KOPT-K1 (cell line): ENCODE measurements around the gene CRACR2B.

ENCODE experiments used
- H3K27ac ChIP-seq: fragments of 200-600 bp; sonication (generic); 2 replicates; pipeline ENCODE4 v1.5.1; 2016; ENCODE audit warnings: antibody characterized with exemption, mild to moderate bottlenecking, low read depth, low read length; ENCODE audit not compliant: poor library complexity, severe bottlenecking
- H3K36me3 ChIP-seq: fragments of 200-600 bp; sonication (generic); 2 replicates; pipeline ENCODE4 v1.5.1; 2017; ENCODE audit warnings: antibody characterized with exemption, mild to moderate bottlenecking, low read length, moderate library complexity; ENCODE audit not compliant: insufficient read depth
- H3K9me3 ChIP-seq: fragments of 200-600 bp; sonication (generic); 2 replicates; pipeline ENCODE4 v1.5.1; 2017; ENCODE audit warnings: antibody characterized with exemption, low read length, mild to moderate bottlenecking; ENCODE audit not compliant: insufficient read depth, poor library complexity, severe bottlenecking

The CRACR2B gene

GRCh38 chr11:801097-801780, 26.5 kb upstream of the CRACR2B start:
- Histone ChIP-seq H3K36me3 (peaks cover 40% of the 10 kb centered on the region), H3K27ac (no peak overlapping the region)

GRCh38 chr11:802018-802617, 25.6 kb upstream of the CRACR2B start:
- Histone ChIP-seq H3K36me3 (peaks cover 40% of the 10 kb centered on the region), H3K27ac (no peak overlapping the region), H3K9me3 (no peaks in the 10 kb centered on the region)

More at GRCh38 chr11:801097-801780, 26.5 kb upstream of the CRACR2B start:
- no peaks in the 10 kb centered on the region for H3K9me3 ChIP-seq

DNA sequence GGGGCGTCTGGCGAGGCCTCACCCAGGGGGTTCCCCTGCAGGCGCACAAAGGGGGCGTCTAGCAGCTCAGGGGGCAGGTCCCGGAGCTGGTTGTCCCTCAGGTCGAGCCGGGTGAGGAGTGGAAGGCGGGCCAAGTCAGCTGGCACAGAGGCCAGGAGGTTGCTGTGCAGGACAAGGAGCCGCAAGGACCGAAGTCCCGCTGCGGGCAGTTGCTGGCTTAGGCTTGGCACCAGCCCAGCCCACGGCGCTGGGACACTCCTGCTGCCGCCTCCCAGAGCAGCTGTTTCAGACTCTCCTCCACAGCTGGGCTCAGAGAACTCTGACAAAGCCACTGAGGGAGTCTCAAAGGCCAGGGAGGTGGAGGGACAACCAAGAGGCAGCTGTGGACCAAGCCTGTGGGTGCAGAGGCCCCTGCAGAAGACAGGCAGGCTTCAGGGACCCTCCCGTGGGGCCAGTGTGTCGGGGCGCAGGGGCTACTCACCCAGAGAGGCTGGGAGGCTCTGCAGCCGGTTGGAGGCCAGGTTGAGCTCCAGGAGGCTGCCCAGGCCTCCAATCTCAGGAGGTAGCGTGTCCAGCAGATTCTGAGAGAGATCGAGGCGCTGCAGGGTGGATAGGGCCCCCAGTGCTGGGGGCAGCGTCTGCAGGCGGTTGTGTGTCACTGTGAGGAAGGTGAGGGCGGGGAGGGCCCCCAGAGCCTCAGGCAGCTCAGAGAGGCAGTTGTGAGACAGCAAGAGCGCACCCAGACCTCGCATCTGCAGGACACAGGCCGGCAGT, 24.8 kb upstream of the CRACR2B start:
- peak overlapping the region; percentile 91 for H3K27ac ChIP-seq
- peaks cover 40% of the 10 kb centered on the region for H3K36me3 ChIP-seq
- no peaks in the 10 kb centered on the region for H3K9me3 ChIP-seq

DNA sequence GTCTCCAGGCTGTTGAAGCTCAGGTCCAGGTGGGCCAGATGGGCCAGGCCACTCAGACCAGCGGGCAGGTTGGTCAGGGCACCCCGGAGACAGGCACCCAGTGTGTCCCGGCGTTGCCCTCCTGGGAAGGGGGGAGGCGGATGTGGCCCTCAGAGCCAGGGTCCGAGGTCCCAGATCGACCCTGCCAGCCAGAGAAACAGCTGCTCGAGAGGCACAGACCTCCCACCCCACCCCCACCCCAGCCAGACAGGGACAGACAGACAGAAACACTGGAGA, 24.3 kb upstream of the CRACR2B start:
- Histone ChIP-seq H3K27ac (peak overlapping the region; percentile 91), H3K9me3 (no peaks in the 10 kb centered on the region), H3K36me3 (peaks cover 40% of the 10 kb centered on the region)

GRCh38 chr11:803770-804598, 23.7 kb upstream of the CRACR2B start:
- Histone ChIP-seq H3K27ac (peak overlapping the region; percentile 91), H3K9me3 (no peaks in the 10 kb centered on the region), H3K36me3 (peaks cover 39% of the 10 kb centered on the region)

DNA sequence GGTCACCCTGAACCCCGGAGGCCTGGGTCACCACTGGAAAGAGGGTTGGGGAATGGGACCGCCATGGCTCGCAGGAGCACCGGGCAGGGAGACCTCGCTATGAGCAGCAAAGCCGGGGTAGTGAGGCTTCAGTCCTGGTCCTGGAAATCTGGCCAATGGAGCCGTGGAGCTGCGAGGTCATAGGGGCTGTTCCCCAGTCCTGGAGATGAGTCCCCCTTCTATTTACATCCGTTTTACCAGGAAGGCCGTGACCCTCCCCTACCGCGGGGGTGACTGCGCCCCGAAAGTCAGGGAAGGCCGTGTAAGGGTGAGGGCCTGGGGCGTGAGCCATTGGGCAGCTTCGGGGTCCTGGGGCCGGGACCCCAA, 23.1 kb upstream of the CRACR2B start:
- Histone ChIP-seq H3K27ac (peak overlapping the region; percentile 91), H3K9me3 (no peaks in the 10 kb centered on the region), H3K36me3 (peaks cover 34% of the 10 kb centered on the region)

- H3K9me3 ChIP-seq = no peaks in the 10 kb centered on the region
- peak overlapping the region; percentile 97 for H3K27ac ChIP-seq
- peaks cover 32% of the 10 kb centered on the region for H3K36me3 ChIP-seq
Observed at GRCh38 chr11:808427-809286, 19.1 kb upstream of the CRACR2B start.

GRCh38 chr11:809287-810039, 18.3 kb upstream of the CRACR2B start, which contains the start of gene RPLP2:
RPLP2 (plus strand) TSS chr11:809967; CDS start chr11:810235, 268 bp downstream.
- Histone ChIP-seq H3K36me3 (peaks cover 37% of the 10 kb centered on the region), H3K9me3 (no peaks in the 10 kb centered on the region), H3K27ac (peak within 1 kb of the TSS; percentile 97)

DNA sequence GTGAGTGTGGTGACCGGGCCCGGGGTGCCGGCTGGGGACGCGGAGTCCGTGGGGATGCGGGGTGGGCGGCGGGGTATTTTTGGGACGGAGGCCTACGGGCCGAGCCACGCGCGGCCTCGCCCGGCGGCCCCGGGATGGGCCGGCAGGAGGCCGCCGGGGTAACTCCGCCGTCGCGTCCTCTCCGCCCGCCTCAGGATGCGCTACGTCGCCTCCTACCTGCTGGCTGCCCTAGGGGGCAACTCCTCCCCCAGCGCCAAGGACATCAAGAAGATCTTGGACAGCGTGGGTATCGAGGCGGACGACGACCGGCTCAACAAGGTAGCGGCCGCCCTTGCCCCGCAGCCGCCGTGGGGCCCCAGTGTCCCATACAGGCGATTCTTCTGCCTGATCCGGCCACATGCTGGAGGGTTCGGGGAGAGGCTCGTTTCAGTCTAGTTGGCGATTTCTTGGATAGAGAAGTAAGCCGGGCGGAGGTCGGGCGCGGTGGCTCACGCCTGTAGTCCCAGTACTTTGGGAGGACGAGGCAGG, 17.6 kb upstream of the CRACR2B start:
- Histone ChIP-seq H3K27ac (peak overlapping the region; percentile 97), H3K9me3 (no peaks in the 10 kb centered on the region), H3K36me3 (peaks cover 43% of the 10 kb centered on the region)

GRCh38 chr11:811446-812245, 16.1 kb upstream of the CRACR2B start:
- Histone ChIP-seq H3K36me3 (peaks cover 55% of the 10 kb centered on the region), H3K27ac (peak overlapping the region; percentile 97)

GRCh38 chr11:812390-812789, 15.3 kb upstream of the CRACR2B start:
- Histone ChIP-seq H3K9me3 (no peaks in the 10 kb centered on the region), H3K36me3 (peaks cover 55% of the 10 kb centered on the region), H3K27ac (peak overlapping the region; percentile 97)

More at GRCh38 chr11:811446-812245, 16.1 kb upstream of the CRACR2B start:
- no peaks in the 10 kb centered on the region for H3K9me3 ChIP-seq

- H3K27ac ChIP-seq = no peak overlapping the region
- H3K36me3 ChIP-seq = peaks cover 55% of the 10 kb centered on the region
- no peaks in the 10 kb centered on the region for H3K9me3 ChIP-seq
Observed at GRCh38 chr11:813072-813455, 14.7 kb upstream of the CRACR2B start.
